IMR-90 (cell line): ENCODE data around the gene PLXNA4.

Experiments
- POLR2A ChIP-seq: IDR thresholded peaks from 2 replicates; pipeline ENCODE4 v1.6.1; 2012; ENCODE audit warnings: mild to moderate bottlenecking, low read depth, low read length
- RFX5 ChIP-seq: IDR thresholded peaks from 2 replicates; pipeline ENCODE4 v1.8.0; 2012; ENCODE audit warnings: low read depth, mild to moderate bottlenecking, low read length, moderate library complexity
- TF ChIP-seq, protein P1 (sequence below): fragments of 150-350 bp; IDR thresholded peaks from 2 replicates; pipeline ENCODE4 v1.6.1; 2017; ENCODE audit warnings: mild to moderate bottlenecking, antibody characterized with exemption, low read length, low read depth
- TF ChIP-seq, protein P2 (sequence below): conservative IDR thresholded peaks from 2 replicates; pipeline ENCODE4 v1.5.1; 2012; ENCODE audit warnings: mild to moderate bottlenecking, low read depth, low read length, improper control_type of control experiment

DNA sequence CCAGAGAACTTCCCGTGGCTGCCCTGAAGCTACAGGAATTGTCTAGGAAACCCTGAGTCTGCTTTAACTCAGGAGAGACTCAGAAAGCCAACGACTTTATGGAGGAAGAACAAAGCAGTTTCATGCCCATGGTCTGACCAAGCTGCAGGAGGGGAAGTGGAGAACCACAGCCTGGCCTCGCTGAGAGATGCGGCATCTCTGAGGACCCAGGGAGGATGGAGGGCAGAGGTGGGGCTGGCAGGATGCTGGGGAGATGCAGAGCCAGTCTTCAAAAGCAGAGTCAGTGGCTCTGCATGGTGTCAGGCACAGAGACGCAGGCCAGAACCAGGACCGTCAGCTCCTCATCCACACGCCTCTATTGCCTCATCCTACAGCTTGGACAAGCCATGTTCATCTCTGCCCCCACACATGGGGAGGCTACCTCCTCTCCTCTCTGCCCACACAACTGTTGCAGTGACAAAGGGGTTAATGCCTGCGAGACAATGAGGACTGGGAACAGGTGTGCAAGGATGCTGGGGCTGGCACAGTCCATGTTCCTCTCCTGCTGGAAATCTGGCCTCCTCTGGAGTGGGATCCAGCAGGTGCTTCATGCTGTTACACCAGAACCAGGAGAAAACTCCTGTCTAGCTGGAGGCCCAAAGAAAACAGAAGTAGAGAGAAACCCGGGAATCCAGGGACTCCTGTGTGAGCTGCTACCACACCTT is 267.0 kb downstream of the PLXNA4 start:
- TF ChIP-seq RFX5, result no peak
- TF ChIP-seq, protein P1, sequence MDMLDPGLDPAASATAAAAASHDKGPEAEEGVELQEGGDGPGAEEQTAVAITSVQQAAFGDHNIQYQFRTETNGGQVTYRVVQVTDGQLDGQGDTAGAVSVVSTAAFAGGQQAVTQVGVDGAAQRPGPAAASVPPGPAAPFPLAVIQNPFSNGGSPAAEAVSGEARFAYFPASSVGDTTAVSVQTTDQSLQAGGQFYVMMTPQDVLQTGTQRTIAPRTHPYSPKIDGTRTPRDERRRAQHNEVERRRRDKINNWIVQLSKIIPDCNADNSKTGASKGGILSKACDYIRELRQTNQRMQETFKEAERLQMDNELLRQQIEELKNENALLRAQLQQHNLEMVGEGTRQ, result no peak
- TF ChIP-seq POLR2A, result no peak
- TF ChIP-seq, protein P2, sequence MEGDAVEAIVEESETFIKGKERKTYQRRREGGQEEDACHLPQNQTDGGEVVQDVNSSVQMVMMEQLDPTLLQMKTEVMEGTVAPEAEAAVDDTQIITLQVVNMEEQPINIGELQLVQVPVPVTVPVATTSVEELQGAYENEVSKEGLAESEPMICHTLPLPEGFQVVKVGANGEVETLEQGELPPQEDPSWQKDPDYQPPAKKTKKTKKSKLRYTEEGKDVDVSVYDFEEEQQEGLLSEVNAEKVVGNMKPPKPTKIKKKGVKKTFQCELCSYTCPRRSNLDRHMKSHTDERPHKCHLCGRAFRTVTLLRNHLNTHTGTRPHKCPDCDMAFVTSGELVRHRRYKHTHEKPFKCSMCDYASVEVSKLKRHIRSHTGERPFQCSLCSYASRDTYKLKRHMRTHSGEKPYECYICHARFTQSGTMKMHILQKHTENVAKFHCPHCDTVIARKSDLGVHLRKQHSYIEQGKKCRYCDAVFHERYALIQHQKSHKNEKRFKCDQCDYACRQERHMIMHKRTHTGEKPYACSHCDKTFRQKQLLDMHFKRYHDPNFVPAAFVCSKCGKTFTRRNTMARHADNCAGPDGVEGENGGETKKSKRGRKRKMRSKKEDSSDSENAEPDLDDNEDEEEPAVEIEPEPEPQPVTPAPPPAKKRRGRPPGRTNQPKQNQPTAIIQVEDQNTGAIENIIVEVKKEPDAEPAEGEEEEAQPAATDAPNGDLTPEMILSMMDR, result no peak
